ENCODE data around the gene TARS3.
"Not testable (repeated sequence)": the region's sequence is repeated elsewhere in the genome, so short reads cannot be mapped to it uniquely, and the experiment has no call there.

DNA sequence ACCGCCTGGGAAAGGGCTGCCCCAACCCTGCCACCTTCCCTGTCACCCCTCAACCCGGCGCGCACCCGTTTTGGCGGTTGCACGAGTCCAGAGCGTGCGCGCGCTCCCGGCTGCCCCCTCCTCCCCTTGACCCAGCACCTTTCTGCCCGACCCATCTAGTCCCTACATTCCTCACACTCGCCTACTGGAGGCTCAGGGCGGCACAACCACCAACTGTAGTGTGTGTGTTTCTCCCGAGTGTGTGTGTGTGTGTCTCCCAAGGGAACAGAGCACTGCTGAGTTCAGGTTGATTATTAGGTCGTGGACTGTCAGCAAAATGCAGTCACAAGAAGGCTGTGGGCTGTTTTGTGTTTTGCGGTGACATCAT, 22.4 kb upstream of the TARS3 start:
- TF ChIP-seq, protein P1, sequence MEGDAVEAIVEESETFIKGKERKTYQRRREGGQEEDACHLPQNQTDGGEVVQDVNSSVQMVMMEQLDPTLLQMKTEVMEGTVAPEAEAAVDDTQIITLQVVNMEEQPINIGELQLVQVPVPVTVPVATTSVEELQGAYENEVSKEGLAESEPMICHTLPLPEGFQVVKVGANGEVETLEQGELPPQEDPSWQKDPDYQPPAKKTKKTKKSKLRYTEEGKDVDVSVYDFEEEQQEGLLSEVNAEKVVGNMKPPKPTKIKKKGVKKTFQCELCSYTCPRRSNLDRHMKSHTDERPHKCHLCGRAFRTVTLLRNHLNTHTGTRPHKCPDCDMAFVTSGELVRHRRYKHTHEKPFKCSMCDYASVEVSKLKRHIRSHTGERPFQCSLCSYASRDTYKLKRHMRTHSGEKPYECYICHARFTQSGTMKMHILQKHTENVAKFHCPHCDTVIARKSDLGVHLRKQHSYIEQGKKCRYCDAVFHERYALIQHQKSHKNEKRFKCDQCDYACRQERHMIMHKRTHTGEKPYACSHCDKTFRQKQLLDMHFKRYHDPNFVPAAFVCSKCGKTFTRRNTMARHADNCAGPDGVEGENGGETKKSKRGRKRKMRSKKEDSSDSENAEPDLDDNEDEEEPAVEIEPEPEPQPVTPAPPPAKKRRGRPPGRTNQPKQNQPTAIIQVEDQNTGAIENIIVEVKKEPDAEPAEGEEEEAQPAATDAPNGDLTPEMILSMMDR (IDR thresholded peaks at IDR 0.05 in 8 of 11, conservative IDR thresholded peaks at IDR 0.05 in 3 of 11): not testable (repeated sequence)
- TF ChIP-seq POLR2A, POLR2AphosphoS5 (IDR thresholded peaks at IDR 0.05): not testable (repeated sequence)
